PC-9 (cell line): ENCODE data around the gene SELENOH. TPM values are rescaled to one million over a fixed set of nuclear protein-coding genes. Genes with fewer than 3 reads are reported as not detected.

Experiments
- BruUV-seq: library from RNA; stranded (reverse); fragments of 400-500 nt; replicated peaks from 2 replicates; lab custom pipeline; 2021; lab: Mats Ljungman, UMichigan
- CTCF ChIA-PET: fragments of 300-600 bp; sonication (Branson Sonifier 250); formaldehyde crosslinking; loops from one replicate; lab custom pipeline; 2022; ENCODE audit warnings: antibody characterized with exemption; lab: Charles Lee
- POLR2A ChIA-PET: fragments of 300-600 bp; sonication (Branson Sonifier 250); formaldehyde crosslinking; loops from one replicate; lab custom pipeline; 2022; ENCODE audit warnings: antibody characterized with exemption; ENCODE audit not compliant: unreplicated experiment; lab: Charles Lee
- DNase-seq, 2 experiments: peaks; one replicate each; pipeline versions ENCODE4 v3.0.0 to v3.0.0-alpha.2; 2015 to 2022; ENCODE audit warnings: mixed read lengths in 1 of 2
- H2AFZ ChIP-seq: fragments of 200-600 bp; sonication (generic); 2 replicates; pipeline ENCODE4 v1.8.1; 2017; ENCODE audit warnings: antibody characterized with exemption
- H3F3A ChIP-seq: fragments of 200-600 bp; sonication (generic); 2 replicates; pipeline ENCODE4 v1.8.1; 2017; ENCODE audit warnings: antibody characterized with exemption, mild to moderate bottlenecking, low read depth; ENCODE audit not compliant: insufficient read depth
- H3K27ac ChIP-seq: fragments of 200-600 bp; sonication (generic); 2 replicates; pipeline ENCODE4 v1.6.1; 2016; ENCODE audit warnings: mixed run types
- H3K27me3 ChIP-seq: fragments of 200-600 bp; sonication (generic); 2 replicates; pipeline ENCODE4 v1.6.1; 2016; ENCODE audit warnings: low read depth, mixed run types; ENCODE audit not compliant: insufficient read depth
- H3K36me3 ChIP-seq: fragments of 200-600 bp; sonication (generic); 2 replicates; pipeline ENCODE4 v1.6.1; 2016; ENCODE audit warnings: low read depth, mixed run types
- H3K4me1 ChIP-seq: fragments of 200-600 bp; sonication (generic); replicated peaks from 2 replicates; pipeline ENCODE4 v1.6.1; 2016; ENCODE audit warnings: mixed run types; ENCODE audit not compliant: insufficient read depth
- H3K4me2 ChIP-seq: fragments of 200-600 bp; sonication (generic); 2 replicates; pipeline ENCODE4 v1.6.1; 2017; ENCODE audit warnings: mixed run types
- H3K4me3 ChIP-seq: fragments of 200-600 bp; sonication (generic); 2 replicates; pipeline ENCODE4 v1.6.1; 2016; ENCODE audit warnings: mixed run types
- H3K79me2 ChIP-seq: fragments of 200-600 bp; sonication (generic); 2 replicates; pipeline ENCODE4 v1.6.1; 2017; ENCODE audit warnings: low read depth, mixed run types
- H3K9me2 ChIP-seq: fragments of 200-600 bp; sonication (generic); 2 replicates; pipeline ENCODE4 v1.8.1; 2017; ENCODE audit warnings: mild to moderate bottlenecking; ENCODE audit not compliant: insufficient read depth
- H3K9me3 ChIP-seq: fragments of 200-600 bp; sonication (generic); 2 replicates; pipeline ENCODE4 v1.8.1; 2016; ENCODE audit warnings: low read depth; ENCODE audit not compliant: insufficient read depth
- H4K20me1 ChIP-seq: fragments of 200-600 bp; sonication (generic); 2 replicates; pipeline ENCODE4 v1.8.1; 2017; ENCODE audit not compliant: insufficient read depth
- EZH2 ChIP-seq: fragments of 200-600 bp; sonication (generic); IDR thresholded peaks from 2 replicates; pipeline ENCODE4 v1.8.0; 2017; ENCODE audit warnings: antibody characterized with exemption, low read depth
- intact Hi-C: fragments of 100-400 bp; cut with micrococcal nuclease; formaldehyde crosslinking; loops from one replicate; pipeline ENCODE4 v1.10.0; 2022; ENCODE audit not compliant: unreplicated experiment
- total RNA-seq: library from RNA; stranded (reverse); gene quantifications from 2 replicates; pipeline ENCODE4 v1.2.3, GENCODE V29; 2021
- TF ChIP-seq, protein P1 (sequence below): fragments of 200-600 bp; sonication (generic); conservative IDR thresholded peaks from 2 replicates; pipeline ENCODE4 v1.6.1; 2017; ENCODE audit warnings: mixed run types, antibody characterized with exemption, mild to moderate bottlenecking, moderate library complexity

SELENOH gene
- total RNA-seq, 1 experiment from 2014 or later, result 211 TPM

GRCh38 chr11:57751676-57752253 lies 10.5 kb downstream of the SELENOH start, which contains the start of gene BTBD18:
Gene BTBD18, minus strand, starts transcription at chr11:57751819. Its CDS starts 631 bp downstream, at chr11:57751188.
- Histone ChIP-seq H2AFZ (no peak within 1 kb of the TSS), H3F3A (peaks cover 26% of the 10 kb centered on the region), H3K9me2 (no peaks in the 10 kb centered on the region), H3K27me3 (no peaks in the 10 kb centered on the region), H3K4me3 (no peak within 1 kb of the TSS), H4K20me1 (no peaks in the 10 kb centered on the region), H3K36me3 (no peaks in the 10 kb centered on the region), H3K4me1 (no peaks in the 10 kb centered on the region; the same call in 1 of the 2 replicates), H3K4me2 (no peak within 1 kb of the TSS), H3K9me3 (no peaks in the 10 kb centered on the region), H3K79me2 (no peaks in the 10 kb centered on the region), H3K27ac (no peak within 1 kb of the TSS)
- no TSS peak for BruUV-seq
- TF ChIP-seq EZH2, result no peak
- TF ChIP-seq, protein P1, sequence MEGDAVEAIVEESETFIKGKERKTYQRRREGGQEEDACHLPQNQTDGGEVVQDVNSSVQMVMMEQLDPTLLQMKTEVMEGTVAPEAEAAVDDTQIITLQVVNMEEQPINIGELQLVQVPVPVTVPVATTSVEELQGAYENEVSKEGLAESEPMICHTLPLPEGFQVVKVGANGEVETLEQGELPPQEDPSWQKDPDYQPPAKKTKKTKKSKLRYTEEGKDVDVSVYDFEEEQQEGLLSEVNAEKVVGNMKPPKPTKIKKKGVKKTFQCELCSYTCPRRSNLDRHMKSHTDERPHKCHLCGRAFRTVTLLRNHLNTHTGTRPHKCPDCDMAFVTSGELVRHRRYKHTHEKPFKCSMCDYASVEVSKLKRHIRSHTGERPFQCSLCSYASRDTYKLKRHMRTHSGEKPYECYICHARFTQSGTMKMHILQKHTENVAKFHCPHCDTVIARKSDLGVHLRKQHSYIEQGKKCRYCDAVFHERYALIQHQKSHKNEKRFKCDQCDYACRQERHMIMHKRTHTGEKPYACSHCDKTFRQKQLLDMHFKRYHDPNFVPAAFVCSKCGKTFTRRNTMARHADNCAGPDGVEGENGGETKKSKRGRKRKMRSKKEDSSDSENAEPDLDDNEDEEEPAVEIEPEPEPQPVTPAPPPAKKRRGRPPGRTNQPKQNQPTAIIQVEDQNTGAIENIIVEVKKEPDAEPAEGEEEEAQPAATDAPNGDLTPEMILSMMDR, result peak; percentile 63
- DNase-seq, result peak; percentile 18 to 50
- intact Hi-C loops, result no loop called here
- ChIA-PET POLR2A (interaction anchor here (0.5 to 0.6 kb wide), 4 partner anchors 16 to 825 kb away, joined by 3 to 11 read pairs (median 8); partner anchors contain the start of gene SSRP1), CTCF (interaction anchor here (0.6 to 1.7 kb wide), 7 partner anchors 10 to 49 kb away, joined by 3 to 17 read pairs (median 3); partner anchors contain the start of genes CTNND1 and SELENOH)

GRCh38 chr11:57752954-57753353 lies 11.7 kb downstream of the SELENOH start:
- Histone ChIP-seq H3K27ac (no peak overlapping the region), H3K4me2 (no peak overlapping the region), H3K9me2 (no peaks in the 10 kb centered on the region), H4K20me1 (no peaks in the 10 kb centered on the region), H2AFZ (no peak overlapping the region), H3K36me3 (no peaks in the 10 kb centered on the region), H3F3A (peaks cover 19% of the 10 kb centered on the region), H3K27me3 (no peaks in the 10 kb centered on the region), H3K4me3 (no peak overlapping the region), H3K4me1 (no peaks in the 10 kb centered on the region; the same call in 1 of the 2 replicates), H3K9me3 (no peaks in the 10 kb centered on the region), H3K79me2 (no peaks in the 10 kb centered on the region)
- TF ChIP-seq EZH2, result no peak
- TF ChIP-seq, protein P1, result no peak
- no peak for DNase-seq
- ChIA-PET CTCF (no interaction called here), POLR2A (no interaction called here)
- BruUV-seq, result no TSS peak
- intact Hi-C loops, result no loop called here

GRCh38 chr11:57758174-57758573 lies 16.9 kb downstream of the SELENOH start:
- DNase-seq, result no peak
- Histone ChIP-seq H3K36me3 (0 out of 2 replicates have a peak, but pooled peaks cover 4% of the 10 kb centered on the region), H3K4me3 (no peak overlapping the region), H2AFZ (no peak overlapping the region), H3K9me3 (no peaks in the 10 kb centered on the region), H3K4me1 (0 out of 2 replicates have a peak, but pooled peaks cover 4% of the 10 kb centered on the region), H4K20me1 (peaks cover 7% of the 10 kb centered on the region; the same call in 1 of the 2 replicates), H3K27me3 (no peaks in the 10 kb centered on the region), H3K4me2 (no peak overlapping the region), H3F3A (peaks cover 22% of the 10 kb centered on the region), H3K79me2 (peaks cover 15% of the 10 kb centered on the region), H3K9me2 (no peaks in the 10 kb centered on the region), H3K27ac (no peak overlapping the region)
- TF ChIP-seq, protein P1, result no peak
- no peak for TF ChIP-seq EZH2
- intact Hi-C loops, result no loop called here
- POLR2A ChIA-PET, result no interaction called here
- CTCF ChIA-PET, result interaction anchor here (0.5 kb wide), 1 partner anchor 40 kb away, joined by 5 read pairs; no protein-coding TSS in a partner anchor
- no TSS peak for BruUV-seq
